ENCODE data around the gene CSNK1D.

CSNK1D gene

GRCh38 chr17:82238472-82239201, 34.9 kb downstream of the CSNK1D start:
- peak; percentile 10 to 80 (median 25) for DNase-seq

- no peak for DNase-seq
Observed at GRCh38 chr17:82237746-82238471, 35.6 kb downstream of the CSNK1D start.

GRCh38 chr17:82237083-82237745, 36.3 kb downstream of the CSNK1D start:
- no peak for DNase-seq

GRCh38 chr17:82236142-82236971, 37.1 kb downstream of the CSNK1D start:
- DNase-seq, result peak; percentile 64 to 90 (median 80)

- peak in 2 of 3 experiments; percentile 64 to 73 for DNase-seq
Observed at GRCh38 chr17:82235775-82236141, 37.7 kb downstream of the CSNK1D start.

GRCh38 chr17:82235056-82235774, 38.3 kb downstream of the CSNK1D start:
- DNase-seq, result no peak

- DNase-seq, result peak in 2 of 3 experiments; percentile 18 to 24
Observed at GRCh38 chr17:82234211-82235055, 39.1 kb downstream of the CSNK1D start.

- no peak for DNase-seq
Observed at GRCh38 chr17:82232876-82233785, 40.4 kb downstream of the CSNK1D start.

- DNase-seq, result no peak
Observed at GRCh38 chr17:82232322-82232820, 41.1 kb downstream of the CSNK1D start.

GRCh38 chr17:82231562-82232321, 41.8 kb downstream of the CSNK1D start:
- DNase-seq, result peak in 2 of 3 experiments; percentile 40 to 46

GRCh38 chr17:82231312-82231561, 42.3 kb downstream of the CSNK1D start:
- no peak for DNase-seq

- DNase-seq, result peak in 1 of 3 experiments; percentile 35
Observed at GRCh38 chr17:82230609-82231311, 42.7 kb downstream of the CSNK1D start.

GRCh38 chr17:82229698-82230608, 43.5 kb downstream of the CSNK1D start:
- no peak for DNase-seq

- peak in 2 of 3 experiments; percentile 19 to 43 for DNase-seq
Observed at GRCh38 chr17:82228842-82229697, 44.4 kb downstream of the CSNK1D start, which contains the start of gene SLC16A3. Gene SLC16A3, plus strand, starts transcription at chr17:82229042. Its CDS starts 6,967 bp downstream, at chr17:82236009.

GRCh38 chr17:82228278-82228841, 45.1 kb downstream of the CSNK1D start:
- no peak for DNase-seq
